ENCODE data around the gene NPAS3.

NPAS3 gene

GRCh38 chr14:33257796-33258195, 319.1 kb downstream of the NPAS3 start:
- no peak for DNase-seq (ENCODE audit: low spot score)

- DNase-seq (ENCODE audit: low spot score) = no peak
Observed at GRCh38 chr14:33259764-33260163, 321.1 kb downstream of the NPAS3 start.

GRCh38 chr14:33271216-33271615, 332.5 kb downstream of the NPAS3 start:
- no peak for DNase-seq (ENCODE audit: low spot score)

- DNase-seq (ENCODE audit: low spot score) = no peak
Observed at GRCh38 chr14:33271891-33272290, 333.2 kb downstream of the NPAS3 start.

- DNase-seq (ENCODE audit: low spot score) = no peak
Observed at GRCh38 chr14:33273978-33274377, 335.3 kb downstream of the NPAS3 start.

GRCh38 chr14:33275879-33276278, 337.2 kb downstream of the NPAS3 start:
- DNase-seq (ENCODE audit: low spot score) = no peak

- no peak for DNase-seq (ENCODE audit: low spot score)
Observed at GRCh38 chr14:33279865-33280264, 341.2 kb downstream of the NPAS3 start.

- DNase-seq (ENCODE audit: low spot score) = no peak
Observed at GRCh38 chr14:33280646-33281045, 342.0 kb downstream of the NPAS3 start.

- no peak for DNase-seq (ENCODE audit: low spot score)
Observed at GRCh38 chr14:33282331-33283230, 343.9 kb downstream of the NPAS3 start.

- DNase-seq (ENCODE audit: low spot score) = no peak
Observed at GRCh38 chr14:33285902-33286700, 347.4 kb downstream of the NPAS3 start.

GRCh38 chr14:33287189-33287588, 348.5 kb downstream of the NPAS3 start:
- DNase-seq (ENCODE audit: low spot score) = no peak

GRCh38 chr14:33290641-33291040, 352.0 kb downstream of the NPAS3 start:
- no peak for DNase-seq (ENCODE audit: low spot score)

- DNase-seq (ENCODE audit: low spot score) = no peak
Observed at GRCh38 chr14:33291529-33292104, 352.9 kb downstream of the NPAS3 start.

- DNase-seq (ENCODE audit: low spot score) = no peak
Observed at GRCh38 chr14:33294419-33294818, 355.7 kb downstream of the NPAS3 start.

- DNase-seq (ENCODE audit: low spot score) = no peak
Observed at GRCh38 chr14:33297565-33297964, 358.9 kb downstream of the NPAS3 start.

GRCh38 chr14:33307691-33308251, 369.1 kb downstream of the NPAS3 start:
- peak; percentile 41 for DNase-seq (ENCODE audit: low spot score)

- no peak for DNase-seq (ENCODE audit: low spot score)
Observed at GRCh38 chr14:33309106-33309505, 370.4 kb downstream of the NPAS3 start.

GRCh38 chr14:33315217-33315616, 376.5 kb downstream of the NPAS3 start:
- DNase-seq (ENCODE audit: low spot score) = no peak

- no peak for DNase-seq (ENCODE audit: low spot score)
Observed at GRCh38 chr14:33315721-33316120, 377.0 kb downstream of the NPAS3 start.

- DNase-seq (ENCODE audit: low spot score) = no peak
Observed at GRCh38 chr14:33317675-33318074, 379.0 kb downstream of the NPAS3 start.

- DNase-seq (ENCODE audit: low spot score) = no peak
Observed at GRCh38 chr14:33323979-33324378, 385.3 kb downstream of the NPAS3 start.

GRCh38 chr14:33331176-33331949, 392.7 kb downstream of the NPAS3 start:
- no peak for DNase-seq (ENCODE audit: low spot score)
